GM10266 (cell line): ENCODE measurements around the gene TMCC3.
"Not testable (repeated sequence)": the region's sequence is repeated elsewhere in the genome, so short reads cannot be mapped to it uniquely, and the experiment has no call there.

Experiments used
- DNase-seq: peaks from one replicate; pipeline ENCODE4 v3.0.0; 2012; ENCODE audit errors: extremely low spot score
- CTCF ChIP-seq: IDR thresholded peaks from 2 replicates; pipeline ENCODE4 v1.5.1; 2012; ENCODE audit warnings: mild to moderate bottlenecking, low read depth; ENCODE audit not compliant: control insufficient read depth, insufficient read depth; ENCODE audit errors: missing control alignments

TMCC3 gene, protein sequence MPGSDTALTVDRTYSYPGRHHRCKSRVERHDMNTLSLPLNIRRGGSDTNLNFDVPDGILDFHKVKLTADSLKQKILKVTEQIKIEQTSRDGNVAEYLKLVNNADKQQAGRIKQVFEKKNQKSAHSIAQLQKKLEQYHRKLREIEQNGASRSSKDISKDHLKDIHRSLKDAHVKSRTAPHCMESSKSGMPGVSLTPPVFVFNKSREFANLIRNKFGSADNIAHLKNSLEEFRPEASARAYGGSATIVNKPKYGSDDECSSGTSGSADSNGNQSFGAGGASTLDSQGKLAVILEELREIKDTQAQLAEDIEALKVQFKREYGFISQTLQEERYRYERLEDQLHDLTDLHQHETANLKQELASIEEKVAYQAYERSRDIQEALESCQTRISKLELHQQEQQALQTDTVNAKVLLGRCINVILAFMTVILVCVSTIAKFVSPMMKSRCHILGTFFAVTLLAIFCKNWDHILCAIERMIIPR

DNA sequence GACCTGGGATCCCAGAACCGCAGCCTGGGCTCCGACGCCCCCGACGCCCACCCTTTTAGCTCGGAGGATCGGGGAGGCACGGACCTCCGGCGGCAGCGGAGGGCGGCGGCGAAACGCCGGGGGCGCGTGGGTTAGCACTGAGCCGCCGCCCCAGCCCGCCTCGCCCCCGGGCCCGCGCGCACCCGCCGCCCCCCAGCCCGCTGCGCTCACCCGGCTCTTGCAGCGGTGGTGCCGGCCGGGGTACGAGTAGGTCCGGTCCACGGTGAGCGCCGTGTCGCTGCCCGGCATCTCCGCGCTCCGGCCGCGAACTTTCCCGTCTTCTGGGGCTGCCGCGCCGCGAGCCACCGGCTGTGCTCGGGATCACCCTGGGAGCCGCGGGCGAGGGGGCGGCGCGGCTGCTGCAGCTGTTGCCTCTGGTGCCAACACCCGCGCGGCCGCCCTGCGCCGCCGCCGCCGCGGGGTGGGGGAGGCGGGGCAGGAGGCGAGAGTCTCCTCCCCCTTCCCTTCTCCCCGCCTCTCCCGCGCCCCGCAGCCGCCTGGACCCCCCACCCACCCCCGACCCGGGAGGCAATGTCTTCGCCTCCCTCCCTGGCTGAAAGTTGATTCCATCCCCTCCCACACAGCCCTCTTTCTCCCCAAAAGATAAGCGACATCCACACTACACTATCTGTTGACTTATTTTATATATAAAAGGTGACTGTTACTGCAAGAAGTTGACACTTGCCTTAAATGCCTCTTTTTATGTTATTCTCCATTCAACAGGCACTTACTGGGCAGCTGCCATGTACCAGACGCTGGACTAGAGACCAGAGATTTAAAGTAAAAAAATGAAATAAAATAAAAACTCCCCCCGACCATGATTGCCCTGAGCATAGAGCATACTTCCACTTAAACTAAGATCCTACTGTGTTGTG is at the start of gene TMCC3:
TSS of gene TMCC3 (minus strand) at position 415 of the 914 bp plus-strand sequence. CDS start at position 288, 127 bp downstream.
- peak; percentile 72 for DNase-seq
- no peak for TF ChIP-seq CTCF

- no peak for TF ChIP-seq CTCF
- DNase-seq, result no peak
Observed at GRCh38 chr12:94699801-94700200, 49.4 kb upstream of the TMCC3 start.

- no peak for TF ChIP-seq CTCF
- DNase-seq, result no peak
Observed at GRCh38 chr12:94698578-94698977, 48.2 kb upstream of the TMCC3 start.

- no peak for DNase-seq
- TF ChIP-seq CTCF, result no peak
Observed at GRCh38 chr12:94697631-94698030, 47.3 kb upstream of the TMCC3 start.

GRCh38 chr12:94694732-94695131 is 44.4 kb upstream of the TMCC3 start:
- TF ChIP-seq CTCF, result no peak
- no peak for DNase-seq

- DNase-seq, result not testable (repeated sequence)
Observed at GRCh38 chr12:94692826-94693225, 42.5 kb upstream of the TMCC3 start.

DNA sequence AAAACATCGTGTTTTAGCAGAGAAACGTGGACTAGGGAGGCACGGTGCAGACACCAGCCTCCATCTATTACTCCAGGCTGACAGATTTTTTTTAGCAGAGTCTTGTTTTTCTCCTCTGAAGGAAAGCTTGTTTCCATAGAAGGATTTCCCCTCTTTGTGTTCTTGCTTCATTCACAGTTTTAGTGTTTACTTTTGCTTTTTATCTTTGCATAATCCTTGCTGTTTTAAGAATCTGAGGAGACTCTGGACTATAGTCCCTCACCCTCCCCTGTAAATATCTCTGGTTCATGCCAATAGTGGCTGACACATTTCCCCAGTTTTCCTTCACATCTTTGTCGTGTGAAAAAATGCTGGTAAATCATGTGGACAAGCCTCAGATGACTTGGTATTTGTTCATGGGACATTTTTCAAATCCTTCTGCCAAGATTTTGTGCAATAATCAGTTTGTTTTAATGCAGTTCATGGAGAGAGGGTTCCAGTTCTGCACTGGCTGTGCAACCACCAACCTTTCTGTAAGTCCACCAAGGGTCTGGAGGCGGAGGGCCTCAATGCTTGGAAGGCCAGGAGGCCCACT is 39.9 kb upstream of the TMCC3 start:
- DNase-seq, result no peak
- TF ChIP-seq CTCF, result no peak
